GM21360 (cell line): ENCODE measurements around the gene SPATA13.
"Not testable (repeated sequence)": the region's sequence is repeated elsewhere in the genome, so short reads cannot be mapped to it uniquely, and the experiment has no call there.

Experiments
- ATAC-seq: cut with Tn5 transposase; IDR thresholded peaks from one replicate; pipeline ENCODE4 v1.9.1; 2021; ENCODE audit warnings: mild to moderate bottlenecking, moderate library complexity; ENCODE audit not compliant: unreplicated experiment

The SPATA13 gene

DNA sequence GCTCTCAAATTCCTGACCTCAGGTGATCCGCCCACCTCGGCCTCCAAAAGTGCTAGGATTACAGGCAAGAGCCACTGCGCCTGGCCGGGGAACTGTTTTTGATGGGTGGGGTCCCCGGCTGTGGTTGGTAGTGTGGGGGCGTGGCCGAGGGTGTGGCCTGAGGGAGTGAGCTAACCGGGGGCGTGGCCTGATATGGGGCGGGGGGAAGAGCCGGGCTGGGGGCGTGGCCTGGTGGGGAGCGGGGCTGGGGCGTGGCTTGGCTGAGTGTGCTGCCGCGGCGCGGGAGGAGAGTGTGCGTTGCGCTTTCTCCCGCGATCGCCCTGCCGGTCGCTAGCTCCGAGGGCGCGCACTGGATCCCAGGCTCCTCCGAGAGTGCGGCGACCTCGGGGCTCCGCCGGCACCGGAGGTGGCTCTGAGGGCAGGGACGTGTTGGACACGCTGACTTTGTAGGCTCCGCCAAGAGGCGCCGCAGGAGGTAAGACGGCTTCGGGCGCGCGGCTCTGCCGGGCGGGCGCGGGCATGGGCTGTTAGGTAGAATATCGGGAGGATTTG is at the start of gene SPATA13:
Gene SPATA13, plus strand, starts transcription at position 263 of the 552 bp plus-strand sequence. CDS start 62,210 bp downstream, outside the sequence.
- peak; percentile 70 for ATAC-seq

DNA sequence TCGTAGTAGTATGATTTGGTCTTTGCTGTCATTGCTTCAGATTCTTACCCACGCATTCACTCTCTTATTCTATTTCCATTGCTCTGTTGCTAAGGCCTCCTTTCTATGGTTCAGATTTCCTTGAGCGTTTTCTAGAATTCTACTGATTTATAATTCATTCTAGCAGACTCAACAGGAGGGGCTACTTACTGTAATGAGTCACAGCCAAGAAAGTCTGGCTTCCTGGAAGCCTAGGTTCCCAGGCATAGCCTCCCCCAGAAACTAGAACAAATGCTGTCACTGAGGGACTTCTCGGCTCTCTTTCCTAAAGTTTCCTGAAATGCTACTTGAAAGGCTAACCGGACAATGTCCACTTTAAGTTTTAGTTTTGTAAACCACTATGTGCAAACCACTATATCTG is 47.7 kb upstream of the SPATA13 start:
- ATAC-seq: no peak

DNA sequence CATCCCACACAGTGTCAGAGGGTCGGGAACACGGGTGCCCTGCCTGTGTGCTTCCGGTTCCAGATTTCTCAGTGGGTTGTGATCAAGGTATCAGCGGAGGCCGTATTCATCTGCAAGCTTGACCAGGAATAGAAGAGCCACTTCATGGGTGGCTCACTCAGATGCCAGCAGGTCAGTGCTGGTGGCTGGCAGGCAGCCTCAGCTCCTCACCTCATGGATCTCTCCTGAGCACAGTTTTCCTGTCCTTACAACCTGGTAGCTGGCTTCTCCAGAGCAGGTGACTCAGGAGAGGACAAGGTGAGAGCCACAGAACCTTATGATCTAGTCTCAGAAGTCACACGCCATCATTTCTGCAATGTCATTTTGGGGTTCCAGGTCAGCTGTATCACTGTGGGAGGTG is 44.8 kb upstream of the SPATA13 start:
- ATAC-seq: no peak

DNA sequence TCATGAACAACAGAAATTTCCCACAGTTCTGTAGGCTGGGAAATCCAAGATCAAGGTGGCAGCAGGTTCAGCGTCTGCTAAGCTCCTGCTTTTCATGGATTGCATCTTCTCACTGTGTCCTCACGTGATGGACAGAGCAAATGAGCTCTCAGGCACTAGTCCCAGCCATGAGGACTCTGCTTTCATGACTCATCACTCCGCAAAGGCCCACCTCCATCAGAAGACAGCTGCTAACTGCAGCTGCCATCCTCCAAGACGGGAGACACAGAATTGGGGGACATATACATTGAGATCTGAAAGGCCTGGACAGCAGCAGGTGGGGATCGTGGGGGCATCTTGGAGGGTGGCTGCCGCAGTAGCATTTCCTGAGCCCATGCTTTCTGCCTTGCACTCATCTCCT is 44.4 kb upstream of the SPATA13 start:
- ATAC-seq: no peak

DNA sequence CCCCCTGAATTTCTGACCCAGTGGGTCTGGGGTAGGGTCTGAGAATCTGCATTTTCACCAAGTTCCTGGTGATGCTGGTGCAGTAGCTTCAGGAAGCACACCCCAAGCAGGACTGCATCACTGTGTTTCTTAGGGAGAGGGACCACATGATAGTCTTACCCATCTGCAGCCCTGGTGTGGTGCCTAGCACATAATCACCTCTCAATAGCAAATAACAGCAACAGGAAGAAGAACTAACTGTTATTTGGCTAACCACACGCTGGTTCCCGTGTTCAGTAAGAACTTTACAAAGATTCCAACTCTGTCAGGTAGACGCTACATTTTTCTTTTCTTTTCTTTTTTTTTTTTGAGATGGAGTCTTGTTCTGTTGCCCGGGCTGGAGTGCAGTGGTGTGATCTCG is 41.9 kb upstream of the SPATA13 start:
- ATAC-seq: no peak

DNA sequence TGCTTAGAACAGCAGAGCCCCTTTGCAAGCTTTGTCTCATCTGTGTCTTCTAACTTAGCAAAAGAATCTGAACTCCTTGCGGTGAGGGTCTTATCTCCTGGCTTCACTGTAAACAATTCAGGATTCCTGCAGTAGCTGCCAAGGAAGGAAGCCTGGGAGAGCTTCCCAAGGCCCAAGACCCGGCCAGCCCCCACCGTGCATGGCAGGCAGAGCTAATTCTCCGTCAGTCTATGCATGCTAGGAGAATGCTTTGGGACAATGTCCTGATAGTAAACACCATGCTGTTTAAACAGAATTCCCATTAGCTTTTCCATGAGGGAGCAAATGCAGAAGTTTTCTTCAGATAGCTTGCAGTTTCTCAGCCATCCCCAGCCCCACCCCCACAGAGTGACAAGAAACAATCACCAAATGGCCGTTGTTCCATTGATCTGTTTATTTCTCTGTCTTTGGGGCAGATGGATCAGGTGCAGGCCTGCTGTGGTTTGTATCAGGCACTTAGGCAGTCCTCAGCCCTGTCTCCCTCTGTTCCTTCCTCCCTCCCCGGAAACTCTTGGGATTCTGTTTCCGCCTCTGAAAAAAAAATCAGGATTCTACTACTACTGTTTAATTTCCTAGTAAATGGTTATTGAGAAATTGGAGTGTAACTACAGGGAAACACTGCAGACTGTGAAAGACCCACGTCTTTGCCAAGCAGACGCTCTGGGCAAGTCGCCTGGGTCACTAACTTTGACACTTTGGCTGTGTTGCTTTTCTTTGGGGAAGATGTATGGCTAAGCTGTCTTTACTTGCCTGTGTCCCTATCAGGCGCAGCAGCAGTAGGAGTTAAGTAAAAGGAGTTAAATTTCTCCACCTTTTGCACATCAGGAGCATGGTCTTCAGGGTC is 40.7 kb upstream of the SPATA13 start:
- no peak for ATAC-seq

DNA sequence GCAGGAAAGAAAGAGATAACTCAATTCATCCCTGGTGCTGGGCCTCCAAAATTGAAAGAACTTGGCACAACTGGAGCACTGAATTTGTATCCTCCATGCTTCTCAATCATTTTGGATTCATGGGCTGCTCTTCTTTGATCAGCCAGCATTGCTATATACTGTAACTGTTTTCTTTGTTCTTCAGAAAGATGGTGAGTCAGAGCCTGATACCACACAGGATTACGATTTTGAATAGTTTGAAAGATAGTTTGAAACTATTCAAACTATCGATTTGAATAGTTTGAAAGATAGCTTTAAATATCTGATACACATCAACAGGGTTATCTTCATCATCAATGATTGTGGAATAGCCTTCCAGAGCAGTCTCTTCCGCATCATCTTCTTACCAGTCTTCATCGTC is 38.5 kb upstream of the SPATA13 start:
- ATAC-seq: not testable (repeated sequence)

DNA sequence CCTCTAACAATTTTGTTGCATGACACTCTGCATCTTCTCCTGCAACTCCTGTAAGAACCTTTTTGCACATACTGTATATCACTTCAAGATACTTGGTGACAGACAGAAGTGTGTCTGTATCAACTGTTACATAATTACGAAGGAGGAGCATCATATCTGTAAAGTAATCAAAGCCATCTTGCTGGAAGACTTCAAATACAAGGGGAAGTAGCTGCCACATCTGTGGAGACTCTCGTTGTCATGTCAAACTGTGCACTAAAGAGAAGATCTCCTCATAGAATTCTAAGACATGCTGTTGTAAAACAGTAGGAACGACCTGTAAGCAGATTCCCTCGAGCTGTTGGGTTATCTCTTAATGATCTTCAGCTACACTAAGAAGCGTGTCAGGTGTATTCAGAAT is 38.0 kb upstream of the SPATA13 start:
- ATAC-seq: no peak

DNA sequence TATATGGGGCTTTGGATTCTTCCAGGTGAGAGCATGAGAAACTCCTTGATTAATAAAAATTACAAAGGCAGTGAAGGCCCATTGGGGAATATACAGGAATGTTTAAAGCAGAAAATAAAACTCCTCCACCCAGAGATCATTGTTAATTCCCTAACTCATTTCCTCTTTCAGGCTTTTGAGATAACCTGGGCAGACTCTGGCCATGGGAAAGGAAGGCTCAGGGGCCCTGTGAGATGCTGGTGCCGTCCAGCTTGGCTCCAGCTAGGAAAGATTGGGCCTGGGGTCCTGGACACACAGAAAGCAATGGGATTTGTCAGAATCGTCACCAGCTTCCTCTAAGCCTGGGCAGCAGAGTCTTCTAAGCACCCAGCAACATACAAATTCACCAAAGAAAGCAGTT is 36.8 kb upstream of the SPATA13 start:
- no peak for ATAC-seq

DNA sequence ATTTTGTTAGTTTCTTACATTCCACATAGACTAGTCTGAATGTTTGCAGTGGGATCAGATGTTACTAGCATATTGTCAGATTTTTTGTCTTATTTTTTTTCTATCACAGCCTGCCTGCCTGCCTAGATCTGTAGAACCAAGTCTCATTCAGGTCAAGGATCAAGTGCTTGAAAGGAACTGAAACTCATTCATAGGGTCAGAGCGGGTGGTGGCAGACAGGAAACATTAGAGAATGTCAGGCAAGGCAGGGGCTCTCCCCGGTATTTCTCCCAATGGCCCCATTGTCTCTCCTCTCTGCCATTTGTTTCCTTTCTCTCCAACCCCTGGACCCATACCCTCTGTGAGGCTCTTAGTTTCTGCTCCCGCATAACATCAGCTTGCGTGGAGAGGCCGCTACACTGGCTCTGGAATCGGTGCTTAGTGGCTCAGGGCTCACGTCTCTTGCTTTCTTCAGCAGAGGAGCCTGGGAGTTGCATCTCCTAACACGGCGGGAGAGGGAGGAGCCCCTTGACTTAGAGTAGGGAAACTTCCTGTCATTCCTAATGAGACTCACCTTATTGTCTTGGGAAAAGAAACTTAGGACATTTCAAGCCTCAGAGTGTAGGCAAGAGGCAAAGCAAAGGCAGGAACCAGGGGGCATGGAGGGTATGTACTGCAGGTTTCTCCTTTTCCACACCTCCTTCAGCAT is 35.6 kb upstream of the SPATA13 start:
- peak; percentile 79 for ATAC-seq

DNA sequence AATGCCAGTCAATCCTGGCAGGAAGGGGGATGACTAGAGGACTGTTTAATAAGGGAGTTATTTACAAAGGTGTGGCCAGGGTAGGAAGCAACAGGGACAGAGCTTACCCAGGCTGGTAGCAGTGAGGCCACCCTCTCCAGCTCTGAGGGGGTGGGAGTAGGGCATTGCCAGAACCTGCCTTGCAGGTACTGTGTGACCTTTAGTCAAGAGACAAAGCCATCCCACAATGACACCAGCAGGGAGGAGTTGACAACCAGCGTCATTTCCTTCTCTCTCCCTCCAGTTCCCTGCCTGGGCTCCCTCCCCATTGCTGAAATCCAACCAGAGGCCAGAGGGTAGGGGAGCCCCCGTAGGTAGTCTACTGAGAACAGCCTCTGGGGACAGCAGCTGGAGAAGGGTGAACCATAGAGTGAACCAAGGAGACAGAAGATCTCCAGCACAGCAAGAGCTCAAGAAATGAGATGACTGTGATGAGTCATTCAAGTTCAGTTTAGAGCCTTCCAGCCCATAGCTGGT is 33.3 kb upstream of the SPATA13 start:
- ATAC-seq: no peak

DNA sequence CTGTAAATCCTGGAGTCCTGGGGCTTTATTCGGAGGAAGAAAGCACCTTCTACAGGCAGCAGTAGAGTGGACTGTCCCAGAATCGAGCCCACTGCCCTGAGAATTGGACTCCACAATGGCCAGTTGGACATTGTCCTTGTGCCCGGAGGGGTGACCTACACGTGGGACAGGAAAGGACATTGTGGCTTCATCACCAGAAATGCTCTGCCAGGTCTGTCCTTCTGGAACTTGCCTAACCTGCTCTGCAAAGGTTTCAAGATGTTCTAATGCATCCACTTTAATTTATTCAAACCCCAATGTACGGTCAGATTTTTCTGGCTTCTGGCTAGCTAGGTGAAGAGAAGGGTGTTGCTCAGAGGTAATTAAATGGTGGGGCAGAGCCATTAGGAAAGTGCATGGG is 32.4 kb upstream of the SPATA13 start:
- ATAC-seq: no peak

DNA sequence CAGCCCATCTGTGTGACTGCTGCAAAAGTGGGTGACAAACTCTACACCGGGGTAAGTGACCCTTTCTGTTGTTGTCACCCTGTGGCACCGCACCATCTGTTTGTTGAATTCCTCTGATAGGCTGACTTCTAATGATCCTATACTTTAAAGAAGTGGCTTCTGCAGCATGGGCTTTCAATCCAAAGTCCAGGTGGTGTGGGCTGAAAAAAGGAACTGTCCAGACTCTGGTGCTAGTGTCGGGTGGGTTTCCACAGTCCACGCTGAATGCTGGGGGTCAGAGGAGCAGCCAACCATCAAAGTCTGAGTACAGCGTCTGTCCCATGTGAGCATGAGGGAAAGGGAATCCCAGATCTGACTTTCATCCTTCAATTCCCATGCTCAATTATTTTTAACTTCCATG is 31.6 kb upstream of the SPATA13 start:
- no peak for ATAC-seq

DNA sequence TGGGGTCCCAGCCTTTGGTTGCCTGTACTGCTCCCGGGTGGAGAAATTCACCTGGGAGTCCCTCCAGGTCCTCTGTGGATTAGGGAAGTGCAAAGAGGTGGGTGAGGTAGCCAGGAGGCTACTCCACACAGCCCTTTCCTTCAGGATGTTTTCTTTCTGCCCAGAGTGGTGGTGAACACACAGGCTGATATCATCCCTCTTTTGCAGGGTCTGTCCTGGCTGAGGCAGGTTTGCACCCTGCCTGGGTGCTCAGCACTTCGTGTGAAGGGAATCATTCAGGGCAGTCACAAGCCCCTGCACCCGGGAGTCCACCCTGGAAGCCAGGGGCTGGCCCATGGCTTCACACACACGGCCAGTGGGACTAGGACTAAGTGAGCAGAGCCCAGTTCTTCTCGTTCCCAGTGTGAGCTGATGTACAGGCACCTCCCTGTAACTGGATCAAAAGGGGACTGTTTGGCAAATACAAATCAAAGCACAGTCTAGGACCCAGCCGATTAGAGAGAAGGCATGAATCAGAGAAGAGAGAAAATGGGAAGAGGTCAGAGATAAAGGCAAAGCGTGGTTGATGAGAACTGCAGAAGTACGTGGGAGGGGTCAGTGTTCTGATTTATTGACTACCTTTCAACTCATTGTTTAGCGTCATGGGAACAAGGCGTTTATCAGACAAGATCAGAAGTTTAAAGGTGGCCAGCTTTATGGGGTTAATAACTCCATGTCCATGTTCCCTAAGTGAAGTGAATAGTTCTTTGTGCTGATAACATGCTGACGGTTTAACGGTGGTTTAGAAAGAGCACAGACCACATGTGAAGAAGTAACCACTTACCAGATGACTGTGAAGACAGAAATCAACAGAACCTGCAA is 30.4 kb upstream of the SPATA13 start:
- ATAC-seq: no peak

DNA sequence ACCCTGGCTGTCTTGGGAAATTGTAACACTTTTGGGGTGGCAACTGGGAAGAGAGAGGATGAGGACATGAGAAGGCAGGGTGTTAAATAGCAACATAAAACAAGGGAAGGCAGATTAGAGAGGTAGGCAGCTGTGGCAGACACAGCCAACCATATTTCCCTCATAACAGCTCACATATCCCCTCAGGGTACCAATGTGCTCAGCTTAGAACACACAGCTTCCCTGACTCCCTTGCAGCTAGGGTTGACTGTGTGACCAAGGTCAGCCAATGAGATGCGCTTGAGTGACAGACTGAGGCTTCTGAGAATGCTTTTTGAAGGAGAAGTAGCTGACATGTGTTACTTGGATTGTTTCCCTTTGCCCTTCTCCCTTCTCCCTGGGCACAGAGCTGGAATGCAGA is 28.8 kb upstream of the SPATA13 start:
- no peak for ATAC-seq

DNA sequence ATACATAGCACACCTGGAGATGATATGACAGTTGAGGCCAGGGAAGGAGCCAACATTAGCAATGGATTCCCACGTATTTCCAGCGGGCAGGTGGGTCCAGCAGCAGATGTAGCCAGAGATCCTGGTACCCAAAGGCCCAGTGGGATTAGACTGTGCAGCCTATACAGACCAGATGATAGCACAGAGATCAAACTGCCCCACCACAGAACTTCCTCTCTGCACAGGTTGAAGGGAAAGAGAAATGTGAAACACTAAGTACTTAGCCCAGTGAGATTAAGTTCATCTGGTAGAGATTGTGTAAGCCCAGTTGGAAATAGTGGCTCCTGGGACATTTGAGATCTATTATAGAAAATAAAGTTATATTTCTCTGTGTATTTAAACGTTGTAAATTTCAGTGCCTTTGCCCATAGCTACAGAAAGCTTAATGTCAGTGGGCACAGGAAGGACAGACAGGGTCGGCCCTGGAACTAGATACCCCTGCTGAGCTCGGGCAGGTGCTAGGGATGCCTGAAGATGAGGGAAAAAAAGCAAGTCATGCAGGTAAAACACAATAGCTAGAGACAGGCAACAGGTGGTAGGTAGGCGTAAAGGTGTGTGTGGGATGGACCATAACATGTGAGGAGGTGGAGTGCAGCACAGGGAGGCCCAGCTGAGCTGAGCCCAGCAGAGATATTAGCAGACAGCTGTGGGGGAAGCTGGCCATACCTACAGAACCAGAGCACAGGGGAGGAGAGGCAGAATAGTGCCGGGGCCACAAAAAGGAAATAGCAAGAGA is 27.3 kb upstream of the SPATA13 start:
- no peak for ATAC-seq

DNA sequence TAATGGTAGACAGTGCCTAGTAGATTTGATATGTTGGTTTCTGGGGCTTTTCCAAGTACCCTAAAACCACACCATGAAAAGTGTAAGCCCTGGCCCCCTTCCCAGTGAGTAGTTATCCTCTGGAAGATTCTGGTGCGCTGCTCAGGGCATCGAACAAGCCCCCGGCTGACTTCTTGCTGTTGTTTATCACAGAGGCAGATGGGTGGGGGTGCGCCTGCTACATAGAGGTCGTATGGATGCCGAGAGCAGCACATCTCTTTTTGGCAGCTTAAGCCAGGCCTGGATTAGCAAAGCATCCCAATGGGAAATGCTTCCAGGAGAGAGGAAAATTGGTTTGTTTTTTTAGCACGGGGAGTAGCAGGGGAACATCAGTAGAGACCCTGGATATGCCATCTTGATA is 26.3 kb upstream of the SPATA13 start:
- no peak for ATAC-seq

DNA sequence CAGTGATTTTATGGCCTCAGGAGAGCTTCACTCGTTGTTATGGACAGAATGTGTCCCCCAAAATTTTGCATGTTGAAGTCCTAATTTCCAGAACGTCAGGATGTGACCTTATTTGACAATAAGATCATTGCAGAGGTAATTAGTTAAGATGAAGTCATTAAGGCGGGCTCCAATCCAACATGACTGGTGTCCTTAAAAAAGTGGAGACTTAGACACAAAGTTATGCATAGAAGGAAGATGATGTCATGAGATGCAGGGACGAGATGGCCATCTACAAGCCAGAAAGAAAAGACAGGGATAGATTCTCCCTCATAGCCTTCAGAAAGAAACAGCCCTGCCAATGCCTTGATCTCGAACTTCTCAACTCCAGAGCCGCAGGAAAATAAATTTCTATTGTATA is 25.8 kb upstream of the SPATA13 start:
- ATAC-seq: no peak

DNA sequence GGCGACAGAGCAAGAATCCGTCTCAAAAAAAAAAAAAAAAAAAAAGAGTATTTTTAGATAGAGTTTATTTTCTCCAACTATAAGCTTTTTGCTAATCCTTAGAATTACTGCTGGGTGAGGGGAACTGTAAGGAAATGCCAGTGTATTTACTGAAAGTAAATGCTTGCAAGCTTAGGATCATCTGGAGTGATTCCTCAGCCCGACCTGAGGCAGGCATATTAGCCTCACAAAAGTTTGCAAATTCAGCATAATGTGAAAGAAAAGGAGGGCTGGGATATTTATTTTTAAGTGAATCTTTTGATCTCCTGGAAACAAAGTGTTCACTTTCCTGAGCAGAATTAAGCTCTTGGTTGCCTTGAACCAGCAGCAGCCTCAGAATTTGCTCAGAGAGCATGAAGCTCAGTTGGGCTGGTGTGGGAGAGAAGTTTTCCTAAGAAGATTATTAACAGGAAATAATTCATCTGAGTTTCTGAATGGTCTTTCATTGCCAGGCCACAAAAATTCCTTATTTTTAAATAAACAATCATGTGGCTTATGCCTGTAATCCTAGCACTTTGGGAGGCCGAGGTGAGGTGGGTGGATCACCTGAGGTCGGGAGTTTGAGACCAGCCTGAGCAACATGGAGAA is 24.7 kb upstream of the SPATA13 start:
- no peak for ATAC-seq

DNA sequence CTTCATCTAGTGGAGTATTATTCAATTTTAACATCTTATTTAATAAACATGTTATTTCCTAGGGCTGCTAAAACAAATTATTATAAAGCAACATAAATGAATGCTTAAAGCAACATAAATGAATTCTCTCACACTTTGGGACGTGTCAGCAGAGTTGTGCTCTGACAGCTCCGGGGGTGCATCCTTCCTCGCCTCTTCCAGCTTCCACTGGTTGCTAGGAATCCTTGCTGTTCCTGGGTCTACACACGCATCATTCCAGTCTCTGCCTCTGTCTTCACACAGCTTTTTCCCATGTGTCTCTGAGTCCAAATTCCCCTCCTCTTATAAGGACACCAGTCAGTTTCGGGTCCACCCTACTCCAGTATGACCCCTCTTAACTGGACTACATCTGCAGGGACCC is 21.6 kb upstream of the SPATA13 start:
- ATAC-seq: no peak
